ENCODE data around the gene RALGDS.
"Not testable (repeated sequence)": the region's sequence is repeated elsewhere in the genome, so short reads cannot be mapped to it uniquely, and the experiment has no call there.

RALGDS gene

DNA sequence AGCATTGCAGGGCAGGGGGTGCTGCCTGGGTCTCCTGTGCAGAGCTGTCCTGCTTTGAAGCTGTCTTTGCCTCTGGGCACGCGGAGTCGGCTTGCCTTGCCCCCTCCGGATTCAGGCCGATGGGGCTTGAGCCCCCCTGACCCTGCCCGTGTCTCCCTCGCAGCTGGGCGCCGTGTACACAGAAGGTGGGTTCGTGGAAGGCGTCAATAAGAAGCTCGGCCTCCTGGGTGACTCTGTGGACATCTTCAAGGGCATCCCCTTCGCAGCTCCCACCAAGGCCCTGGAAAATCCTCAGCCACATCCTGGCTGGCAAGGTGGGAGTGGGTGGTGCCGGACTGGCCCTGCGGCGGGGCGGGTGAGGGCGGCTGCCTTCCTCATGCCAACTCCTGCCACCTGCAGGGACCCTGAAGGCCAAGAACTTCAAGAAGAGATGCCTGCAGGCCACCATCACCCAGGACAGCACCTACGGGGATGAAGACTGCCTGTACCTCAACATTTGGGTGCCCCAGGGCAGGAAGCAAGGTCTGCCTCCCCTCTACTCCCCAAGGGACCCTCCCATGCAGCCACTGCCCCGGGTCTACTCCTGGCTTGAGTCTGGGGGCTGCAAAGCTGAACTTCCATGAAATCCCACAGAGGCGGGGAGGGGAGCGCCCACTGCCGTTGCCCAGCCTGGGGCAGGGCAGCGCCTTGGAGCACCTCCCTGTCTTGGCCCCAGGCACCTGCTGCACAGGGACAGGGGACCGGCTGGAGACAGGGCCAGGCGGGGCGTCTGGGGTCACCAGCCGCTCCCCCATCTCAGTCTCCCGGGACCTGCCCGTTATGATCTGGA lies 56.6 kb downstream of the RALGDS start:
- DNase-seq (ENCODE audit: extremely low read depth, low read depth) = no peak
- TF ChIP-seq CTCF (IDR thresholded peaks at IDR 0.05; ENCODE audit: low read depth, low read length) = no peak

GRCh38 chr9:133063500-133064231 lies 57.4 kb downstream of the RALGDS start:
- no peak for TF ChIP-seq CTCF (IDR thresholded peaks at IDR 0.05; ENCODE audit: low read depth, low read length)
- no peak for DNase-seq (ENCODE audit: extremely low read depth, low read depth)

- DNase-seq (ENCODE audit: extremely low read depth, low read depth) = no peak
- no peak for TF ChIP-seq CTCF (IDR thresholded peaks at IDR 0.05; ENCODE audit: low read depth, low read length)
Observed at GRCh38 chr9:133063159-133063499, 57.9 kb downstream of the RALGDS start.

DNA sequence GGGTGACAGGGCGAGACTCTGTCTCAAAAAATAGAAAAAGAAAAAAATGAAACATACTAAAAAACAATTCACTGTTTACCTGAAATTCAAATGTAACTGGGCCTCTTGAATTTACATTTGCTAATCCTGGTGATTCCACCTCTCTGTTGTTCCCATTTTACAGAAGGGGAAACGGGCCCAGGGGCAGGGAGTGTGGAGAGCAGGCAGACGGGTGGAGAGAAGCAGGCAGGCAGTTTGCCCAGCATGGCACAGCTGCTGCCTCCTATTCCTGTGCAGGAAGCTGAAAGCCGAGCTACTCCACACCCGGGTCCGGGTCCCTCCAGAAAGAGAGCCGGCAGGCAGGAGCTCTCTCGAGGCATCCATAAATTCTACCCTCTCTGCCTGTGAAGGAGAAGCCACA lies 58.5 kb downstream of the RALGDS start:
- DNase-seq (ENCODE audit: extremely low read depth, low read depth) = not testable (repeated sequence)

DNA sequence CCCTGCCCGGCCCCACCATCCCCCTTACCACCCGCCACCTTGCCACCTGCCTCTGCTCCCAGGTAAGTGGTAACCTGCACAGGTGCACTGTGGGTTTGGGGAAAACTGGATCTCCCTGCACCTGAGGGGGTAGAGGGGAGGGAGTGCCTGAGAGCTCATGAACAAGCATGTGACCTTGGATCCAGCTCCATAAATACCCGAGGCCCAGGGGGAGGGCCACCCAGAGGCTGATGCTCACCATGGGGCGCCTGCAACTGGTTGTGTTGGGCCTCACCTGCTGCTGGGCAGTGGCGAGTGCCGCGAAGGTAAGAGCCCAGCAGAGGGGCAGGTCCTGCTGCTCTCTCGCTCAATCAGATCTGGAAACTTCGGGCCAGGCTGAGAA lies 59.3 kb downstream of the RALGDS start, which contains the start of gene CEL:
CEL (plus strand) TSS at position 218 of the 382 bp plus-strand sequence; CDS start at position 240, 22 bp downstream.
- not testable (repeated sequence) for DNase-seq (ENCODE audit: extremely low read depth, low read depth)

GRCh38 chr9:133061019-133061763 lies 59.8 kb downstream of the RALGDS start:
- not testable (repeated sequence) for DNase-seq (ENCODE audit: extremely low read depth, low read depth)

DNA sequence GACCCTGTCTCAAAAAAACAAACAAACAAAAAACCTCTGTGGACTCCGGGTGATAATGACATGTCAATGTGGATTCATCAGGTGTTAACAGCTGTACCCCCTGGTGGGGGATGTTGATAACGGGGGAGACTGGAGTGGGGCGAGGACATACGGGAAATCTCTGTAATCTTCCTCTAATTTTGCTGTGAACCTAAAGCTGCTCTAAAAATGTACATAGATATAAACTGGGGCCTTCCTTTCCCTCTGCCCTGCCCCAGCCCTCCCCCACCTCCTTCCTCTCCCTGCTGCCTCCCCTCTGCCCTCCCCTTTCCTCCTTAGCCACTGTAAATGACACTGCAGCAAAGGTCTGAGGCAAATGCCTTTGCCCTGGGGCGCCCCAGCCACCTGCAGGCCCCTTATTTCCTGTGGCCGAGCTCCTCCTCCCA lies 60.6 kb downstream of the RALGDS start:
- DNase-seq (ENCODE audit: extremely low read depth, low read depth) = no peak
- no peak for TF ChIP-seq CTCF (IDR thresholded peaks at IDR 0.05; ENCODE audit: low read depth, low read length)

DNA sequence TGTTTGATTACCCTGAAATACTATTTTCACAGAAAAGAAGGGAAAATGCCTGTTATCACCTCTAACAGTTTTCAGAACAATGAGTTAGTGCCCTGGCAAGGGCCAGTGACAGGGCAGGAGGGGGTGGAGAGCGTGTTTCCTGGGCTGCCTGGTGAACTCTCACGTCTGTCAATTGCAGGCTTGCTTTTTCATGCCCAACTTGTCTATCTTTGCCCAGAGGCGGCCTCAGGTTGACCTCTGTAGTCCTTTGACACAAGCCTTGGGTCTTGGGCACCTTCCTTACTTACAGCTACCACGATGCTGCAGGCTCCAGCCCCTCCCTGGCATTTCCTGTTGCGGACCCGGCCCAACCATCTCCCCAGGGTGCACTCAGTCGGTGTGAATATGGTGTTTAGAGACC lies 61.4 kb downstream of the RALGDS start:
- TF ChIP-seq CTCF (IDR thresholded peaks at IDR 0.05; ENCODE audit: low read depth, low read length) = no peak
- DNase-seq (ENCODE audit: extremely low read depth, low read depth) = no peak
